SW480 (cell line): Measurements from ENCODE around the gene ENG.
"Not testable (repeated sequence)": the region's sequence is repeated elsewhere in the genome, so short reads cannot be mapped to it uniquely, and the experiment has no call there.

ENCODE experiments used
- DNase-seq: peaks from one replicate; pipeline ENCODE4 v3.0.0-alpha.2; 2016; ENCODE audit warnings: low spot score

ENG gene

GRCh38 chr9:127854184-127854806 is at the start of gene ENG:
TSS of gene ENG (minus strand) at chr9:127854658. CDS start at chr9:127854355, 303 bp downstream.
- DNase-seq, result no peak

- peak; percentile 75 for DNase-seq
These were observed 49.4 kb upstream of the ENG start for GRCh38 chr9:127903557-127904475.

GRCh38 chr9:127899128-127899943 is 44.9 kb upstream of the ENG start, which contains the start of gene ST6GALNAC6:
TSS of gene ST6GALNAC6 (minus strand) at chr9:127899603. CDS start at chr9:127897981, 1,622 bp downstream.
- DNase-seq, result no peak

GRCh38 chr9:127898433-127899127 is 44.1 kb upstream of the ENG start:
- no peak for DNase-seq

GRCh38 chr9:127897193-127897692 is 42.8 kb upstream of the ENG start:
- DNase-seq, result peak; percentile 77

GRCh38 chr9:127896395-127897192 is 42.1 kb upstream of the ENG start:
- no peak for DNase-seq

- no peak for DNase-seq
These were observed 41.4 kb upstream of the ENG start for GRCh38 chr9:127895811-127896210.

GRCh38 chr9:127893392-127893791 is 38.9 kb upstream of the ENG start:
- no peak for DNase-seq

- DNase-seq, result no peak
These were observed 38.4 kb upstream of the ENG start for GRCh38 chr9:127892831-127893230.

- no peak for DNase-seq
These were observed 35.6 kb upstream of the ENG start for GRCh38 chr9:127890053-127890452.

GRCh38 chr9:127887792-127888191 is 33.3 kb upstream of the ENG start:
- DNase-seq, result no peak

GRCh38 chr9:127886401-127886972 is 32.0 kb upstream of the ENG start:
- DNase-seq, result no peak

- DNase-seq, result no peak
These were observed 31.2 kb upstream of the ENG start for GRCh38 chr9:127885508-127886281.

- no peak for DNase-seq
These were observed 30.6 kb upstream of the ENG start for GRCh38 chr9:127884976-127885490.

- DNase-seq, result no peak
These were observed 30.0 kb upstream of the ENG start for GRCh38 chr9:127884427-127884911.

- no peak for DNase-seq
These were observed 29.5 kb upstream of the ENG start for GRCh38 chr9:127883959-127884358.

GRCh38 chr9:127881715-127882114 is 27.3 kb upstream of the ENG start:
- not testable (repeated sequence) for DNase-seq

GRCh38 chr9:127880143-127880542 is 25.7 kb upstream of the ENG start:
- no peak for DNase-seq
